Sigmoid colon (tissue), 7 donors: ENCODE results near the gene BTBD6. TPM values are rescaled to one million over a fixed set of nuclear protein-coding genes. Genes with fewer than 3 reads are reported as not detected.

Experiments
- DNase-seq: peaks from one replicate; pipeline ENCODE4 v3.0.0-alpha.2; 2019
- H3K27ac ChIP-seq, 4 donors: fragments of 200-600 bp; sonication (generic); one replicate each; pipeline ENCODE4 v1.5.1; 2016 to 2019; ENCODE audit warnings: mild to moderate bottlenecking in 1 of 4
- H3K27me3 ChIP-seq, 3 donors: fragments of 200-600 bp; sonication (generic); one replicate each; pipeline ENCODE4 v1.5.1; 2019; ENCODE audit warnings: mild to moderate bottlenecking in 1 of 3
- H3K36me3 ChIP-seq, 4 donors: fragments of 200-600 bp; sonication (generic); one replicate each; pipeline ENCODE4 v1.5.1; 2016 to 2019
- H3K4me1 ChIP-seq, 4 donors: fragments of 200-600 bp; sonication (generic); one replicate each; pipeline ENCODE4 v1.5.1; 2017 to 2019
- H3K4me3 ChIP-seq, 4 donors: fragments of 200-600 bp; sonication (generic); one replicate each; pipeline ENCODE4 v1.5.1; 2017 to 2019; ENCODE audit warnings: mild to moderate bottlenecking in 2 of 4, moderate library complexity in 1 of 4
- H3K9me3 ChIP-seq, 4 donors: fragments of 200-600 bp in 3 of 4; sonication (generic) in 3 of 4; one replicate each; pipeline versions ENCODE4 v1.5.1 to v1.6.1; 2013 to 2019
- EP300 ChIP-seq, 4 donors: sonication (generic); formaldehyde crosslinking; IDR thresholded peaks; one replicate each; pipeline ENCODE4 v1.6.1; 2017; ENCODE audit warnings: antibody characterized with exemption in 4 of 4
- POLR2A ChIP-seq, 2 donors: fragments of 450-650 bp; IDR thresholded peaks; one replicate each; pipeline ENCODE4 v1.6.1; 2016; ENCODE audit warnings: antibody characterized with exemption in 2 of 2, mild to moderate bottlenecking in 2 of 2, moderate library complexity in 2 of 2
- POLR2AphosphoS5 ChIP-seq, 4 donors: sonication (generic); formaldehyde crosslinking; IDR thresholded peaks; one replicate each; pipeline ENCODE4 v1.6.1; 2017; ENCODE audit warnings: antibody characterized with exemption in 4 of 4
- WGBS, 2 donors: extraction: QIAGEN DNeasy Blood & Tissue Kit; methylation state at CpG; one replicate each; pipeline ENCODE4 v1.1.7; 2013; 5-methylcytosine and 5-hydroxymethylcytosine counted together
- intact Hi-C: fragments of 100-400 bp; cut with DNase I; formaldehyde crosslinking; loops from one replicate; pipeline ENCODE4 v1.15.1; 2023
- polyA plus RNA-seq, 3 donors: library from polyadenylated mRNA; stranded (reverse); fragments of 200-250 nt; gene quantifications; one replicate each; pipeline ENCODE4 v1.2.3, GENCODE V29; 2013
- total RNA-seq, 4 donors: library from RNA; depleted of rRNA; stranded (reverse); fragments of >200 nt; gene quantifications; one replicate each; pipeline ENCODE4 v1.1.0, GENCODE V29; 2016
- TF ChIP-seq, protein P1 (sequence below), 4 experiments: fragments of 450-650 bp in 3 of 4; fragments of 200-600 bp in 1 of 4; IDR thresholded peaks; one replicate each; pipeline ENCODE4 v1.5.1; 2016 to 2019; ENCODE audit warnings: antibody characterized with exemption in 4 of 4, mild to moderate bottlenecking in 3 of 4, moderate library complexity in 2 of 4
- donor health status: healthy with polysubstance abuse.
- donor health status: Bipolar disorder and iron deficiency.
- donor health status: healthy.

Gene BTBD6
- total and polyA plus RNA-seq, 7 donors: 31.3 to 63.7 (median 42.5) TPM

DNA sequence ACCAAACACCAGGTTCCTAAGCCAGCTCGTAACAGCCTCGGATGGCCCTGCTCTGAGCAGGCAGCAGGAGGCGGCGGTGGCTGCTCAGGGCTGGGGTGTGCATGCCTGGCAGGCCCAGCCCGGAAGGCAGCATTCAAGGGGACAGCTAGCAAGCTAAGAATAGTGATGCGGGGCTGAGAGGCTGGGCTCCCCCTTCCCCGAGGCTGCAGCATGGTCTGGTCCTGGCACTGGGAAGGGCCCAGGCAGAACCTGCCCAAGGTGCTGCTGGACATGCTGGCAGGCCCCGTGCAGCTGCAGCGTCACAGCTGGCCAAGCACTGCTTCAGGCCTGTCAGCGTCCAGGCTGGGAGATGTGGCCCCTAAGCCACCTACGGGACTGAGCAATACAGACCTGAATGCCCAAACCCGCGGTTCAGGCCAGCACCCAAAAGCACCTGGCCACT is 40.9 kb upstream of the BTBD6 start:
- intact Hi-C loops: loop anchor here (10.0 kb wide), 1 partner anchor 317 kb away; the partner anchor contains the start of gene TMEM121
- Histone ChIP-seq H3K27me3 (peaks cover 0 to 3% (median 0%) of the 10 kb centered on the region in 3 donors), H3K4me1 (peaks cover 0 to 31% (median 24%) of the 10 kb centered on the region in 4 donors), H3K4me3 (no peak overlapping the region), H3K9me3 (no peaks in the 10 kb centered on the region), H3K36me3 (peaks cover 0 to 35% (median 11%) of the 10 kb centered on the region in 4 donors), H3K27ac (no peak overlapping the region)
- 66 to 81% methylated on average over 13 of the region's 13 CpGs for WGBS, 2 donors
- TF ChIP-seq POLR2AphosphoS5 (IDR thresholded peaks at IDR 0.05) (no peak), EP300 (IDR thresholded peaks at IDR 0.05) (no peak), POLR2A (IDR thresholded peaks at IDR 0.05) (no peak)
- TF ChIP-seq, protein P1, sequence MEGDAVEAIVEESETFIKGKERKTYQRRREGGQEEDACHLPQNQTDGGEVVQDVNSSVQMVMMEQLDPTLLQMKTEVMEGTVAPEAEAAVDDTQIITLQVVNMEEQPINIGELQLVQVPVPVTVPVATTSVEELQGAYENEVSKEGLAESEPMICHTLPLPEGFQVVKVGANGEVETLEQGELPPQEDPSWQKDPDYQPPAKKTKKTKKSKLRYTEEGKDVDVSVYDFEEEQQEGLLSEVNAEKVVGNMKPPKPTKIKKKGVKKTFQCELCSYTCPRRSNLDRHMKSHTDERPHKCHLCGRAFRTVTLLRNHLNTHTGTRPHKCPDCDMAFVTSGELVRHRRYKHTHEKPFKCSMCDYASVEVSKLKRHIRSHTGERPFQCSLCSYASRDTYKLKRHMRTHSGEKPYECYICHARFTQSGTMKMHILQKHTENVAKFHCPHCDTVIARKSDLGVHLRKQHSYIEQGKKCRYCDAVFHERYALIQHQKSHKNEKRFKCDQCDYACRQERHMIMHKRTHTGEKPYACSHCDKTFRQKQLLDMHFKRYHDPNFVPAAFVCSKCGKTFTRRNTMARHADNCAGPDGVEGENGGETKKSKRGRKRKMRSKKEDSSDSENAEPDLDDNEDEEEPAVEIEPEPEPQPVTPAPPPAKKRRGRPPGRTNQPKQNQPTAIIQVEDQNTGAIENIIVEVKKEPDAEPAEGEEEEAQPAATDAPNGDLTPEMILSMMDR (IDR thresholded peaks at IDR 0.05): no peak
- DNase-seq: no peak

DNA sequence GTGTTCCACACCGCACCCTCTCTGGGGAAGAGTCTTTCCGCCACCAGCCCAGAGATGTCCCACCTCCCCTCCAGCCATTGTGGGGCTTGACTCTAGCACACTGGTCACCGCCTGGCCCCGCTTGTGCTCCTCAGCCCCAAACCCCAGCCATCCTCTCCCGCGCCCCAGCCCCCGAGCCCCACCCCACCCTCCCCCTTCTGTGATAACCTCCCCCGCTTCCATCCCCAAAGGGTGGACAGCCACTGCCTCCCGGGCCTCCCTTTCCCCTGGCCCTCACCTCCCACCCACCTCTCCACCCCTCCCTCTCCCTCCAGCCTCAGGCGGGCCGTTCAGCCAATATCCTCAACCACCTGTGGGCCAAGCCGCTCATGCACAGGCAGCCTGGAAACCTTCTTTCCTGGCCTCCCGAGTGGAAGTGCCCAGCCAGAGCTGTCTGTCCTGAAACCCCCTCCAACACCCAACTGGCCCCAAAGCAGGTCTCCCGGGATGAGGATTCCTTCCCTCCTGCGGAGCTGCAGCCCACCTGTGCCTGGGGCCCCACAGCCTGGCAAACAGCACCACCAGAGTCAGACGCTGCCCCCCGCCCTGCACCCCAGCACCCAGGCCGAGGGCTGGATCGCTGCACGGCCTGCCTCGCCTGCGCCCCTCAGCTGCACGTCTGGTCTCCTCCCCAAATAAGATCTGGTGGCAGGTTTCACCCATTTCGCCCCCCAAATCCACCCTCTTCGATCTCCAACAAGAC is 40.2 kb upstream of the BTBD6 start:
- no peak for DNase-seq
- Histone ChIP-seq H3K4me3 (no peak overlapping the region), H3K9me3 (no peaks in the 10 kb centered on the region), H3K4me1 (peaks cover 0 to 29% (median 22%) of the 10 kb centered on the region in 4 donors), H3K36me3 (peaks cover 0 to 42% (median 11%) of the 10 kb centered on the region in 4 donors), H3K27ac (no peak overlapping the region), H3K27me3 (no peaks in the 10 kb centered on the region)
- no peak for TF ChIP-seq POLR2A (IDR thresholded peaks at IDR 0.05)
- no peak for TF ChIP-seq POLR2AphosphoS5 (IDR thresholded peaks at IDR 0.05)
- TF ChIP-seq, protein P1 (IDR thresholded peaks at IDR 0.05): no peak
- no peak for TF ChIP-seq EP300 (IDR thresholded peaks at IDR 0.05)
- 90 to 91% methylated on average over 25 of the region's 25 CpGs for WGBS, 2 donors
- intact Hi-C loops: loop anchor here (10.0 kb wide), 1 partner anchor 317 kb away; the partner anchor contains the start of gene TMEM121

DNA sequence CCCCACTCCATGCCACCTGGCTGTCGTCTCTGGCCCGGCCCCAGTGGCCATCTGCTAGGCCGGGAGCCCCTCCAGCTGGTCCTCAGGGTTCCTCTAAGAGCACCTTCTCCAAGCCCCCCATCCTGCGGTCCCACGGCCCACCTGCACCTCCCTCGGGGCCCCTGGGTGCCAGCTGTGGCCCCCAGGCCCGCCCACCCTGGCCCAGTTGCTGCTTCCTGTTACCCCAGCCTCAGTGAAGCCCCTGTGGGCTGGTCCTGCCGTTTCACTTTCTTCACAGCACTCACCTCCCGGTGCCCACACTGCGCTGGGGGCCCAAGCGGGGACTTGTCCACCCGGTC is 39.6 kb upstream of the BTBD6 start:
- TF ChIP-seq POLR2AphosphoS5 (IDR thresholded peaks at IDR 0.05) (no peak), EP300 (IDR thresholded peaks at IDR 0.05) (no peak), POLR2A (IDR thresholded peaks at IDR 0.05) (no peak)
- TF ChIP-seq, protein P1 (IDR thresholded peaks at IDR 0.05): no peak
- intact Hi-C loops: loop anchor here (10.0 kb wide), 1 partner anchor 316 kb away; the partner anchor contains the start of gene TMEM121
- WGBS, 2 donors: 88 to 92% methylated on average over 12 of the region's 12 CpGs
- Histone ChIP-seq H3K4me1 (peaks cover 0 to 26% (median 20%) of the 10 kb centered on the region in 4 donors), H3K36me3 (peaks cover 0 to 48% (median 11%) of the 10 kb centered on the region in 4 donors), H3K27me3 (no peaks in the 10 kb centered on the region), H3K4me3 (no peak overlapping the region), H3K27ac (no peak overlapping the region), H3K9me3 (no peaks in the 10 kb centered on the region)
- DNase-seq: no peak

DNA sequence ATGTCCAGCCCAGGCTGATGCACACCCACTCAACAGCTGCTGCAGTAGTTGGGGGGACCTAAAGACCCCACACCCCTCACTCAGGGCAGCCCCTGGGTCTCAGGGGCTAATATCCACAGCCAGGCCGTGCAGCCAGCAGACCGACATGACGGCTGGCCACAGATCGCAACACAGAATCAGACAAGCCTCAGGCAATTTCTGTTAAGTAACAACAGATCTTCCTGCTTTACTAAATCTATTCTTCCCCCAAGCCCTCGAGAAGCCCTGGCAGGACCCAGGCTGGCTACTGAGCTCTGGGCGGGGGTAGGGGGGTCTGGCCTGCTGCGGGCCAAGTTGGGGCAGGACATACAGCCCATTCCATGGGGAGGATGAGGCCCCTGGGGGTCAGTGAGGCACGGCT is 39.2 kb upstream of the BTBD6 start:
- peaks cover 0 to 50% (median 11%) of the 10 kb centered on the region in 4 donors for H3K36me3 ChIP-seq
- no peak for DNase-seq
- WGBS, 2 donors: 95 to 96% methylated on average over 8 of the region's 8 CpGs
- H3K27me3 ChIP-seq: no peaks in the 10 kb centered on the region
- H3K9me3 ChIP-seq: no peaks in the 10 kb centered on the region
- H3K4me1 ChIP-seq: peaks cover 0 to 26% (median 18%) of the 10 kb centered on the region in 4 donors
- no peak overlapping the region for H3K4me3 ChIP-seq
- TF ChIP-seq POLR2A (IDR thresholded peaks at IDR 0.05): no peak
- TF ChIP-seq EP300 (IDR thresholded peaks at IDR 0.05): no peak
- intact Hi-C loops: loop anchor here (10.0 kb wide), 1 partner anchor 316 kb away; the partner anchor contains the start of gene TMEM121
- H3K27ac ChIP-seq: no peak overlapping the region

DNA sequence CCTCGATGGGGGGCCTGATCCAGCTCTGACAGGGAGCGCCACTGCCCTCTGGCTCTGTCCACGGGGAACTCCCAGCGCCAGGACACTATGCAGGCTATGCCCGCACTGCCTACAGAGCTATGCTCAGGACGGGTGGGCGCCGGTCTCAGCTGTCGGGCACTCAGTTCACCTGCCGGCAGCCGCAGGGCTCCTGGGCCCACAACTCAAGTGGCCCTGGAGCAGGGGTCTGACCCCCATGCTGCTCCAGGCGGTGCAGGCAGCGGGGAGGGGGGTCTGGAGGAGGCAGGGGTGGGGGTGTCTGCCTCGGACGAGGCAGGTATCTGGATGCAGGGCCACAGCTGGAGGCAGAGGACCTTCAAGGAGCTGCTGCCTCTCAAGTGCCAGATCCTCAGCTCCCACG is 38.7 kb upstream of the BTBD6 start:
- 93 to 95% methylated on average over 16 of the region's 16 CpGs for WGBS, 2 donors
- no peaks in the 10 kb centered on the region for H3K27me3 ChIP-seq
- H3K9me3 ChIP-seq: no peaks in the 10 kb centered on the region
- peaks cover 0 to 20% (median 13%) of the 10 kb centered on the region in 4 donors for H3K4me1 ChIP-seq
- peaks cover 0 to 50% (median 11%) of the 10 kb centered on the region in 4 donors for H3K36me3 ChIP-seq
- intact Hi-C loops: loop anchor here (10.0 kb wide), 1 partner anchor 315 kb away; the partner anchor contains the start of gene TMEM121
- no peak for TF ChIP-seq POLR2A (IDR thresholded peaks at IDR 0.05)
- TF ChIP-seq, protein P1 (IDR thresholded peaks at IDR 0.05): no peak
- TF ChIP-seq POLR2AphosphoS5 (IDR thresholded peaks at IDR 0.05): no peak
- TF ChIP-seq EP300 (IDR thresholded peaks at IDR 0.05): no peak
- DNase-seq: no peak
- H3K4me3 ChIP-seq: no peak overlapping the region
- no peak overlapping the region for H3K27ac ChIP-seq
